ENCODE data around the gene HAND1.

HAND1 gene

DNA sequence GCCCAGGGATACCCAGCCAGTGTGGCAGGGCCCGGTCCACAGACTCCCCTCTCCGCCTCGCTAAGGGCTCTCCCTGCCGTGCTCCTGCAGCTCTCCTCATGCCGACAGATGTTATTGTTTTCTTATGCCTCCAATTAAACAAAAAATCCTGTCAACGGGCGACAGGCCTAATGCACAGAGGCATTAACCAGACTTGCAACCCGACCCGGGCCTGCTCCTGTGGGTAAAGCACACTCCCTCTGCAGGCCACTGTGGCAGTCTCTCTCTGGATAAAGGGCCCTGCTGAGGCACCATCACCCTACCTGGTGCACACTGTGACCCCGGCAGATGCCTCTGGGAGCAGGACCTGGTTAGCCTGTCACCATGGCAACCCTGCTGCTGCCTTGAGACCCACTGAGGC lies 27.5 kb upstream of the HAND1 start:
- TF ChIP-seq ZNF274 (IDR thresholded peaks at IDR 0.05; ENCODE audit: low read depth, low read length) (no peak), YY1 (IDR thresholded peaks at IDR 0.05; ENCODE audit: insufficient read depth, insufficient read length) (no peak), SUZ12 (IDR thresholded peaks at IDR 0.05; ENCODE audit: extremely low read depth, insufficient read depth, insufficient read length) (no peak)

DNA sequence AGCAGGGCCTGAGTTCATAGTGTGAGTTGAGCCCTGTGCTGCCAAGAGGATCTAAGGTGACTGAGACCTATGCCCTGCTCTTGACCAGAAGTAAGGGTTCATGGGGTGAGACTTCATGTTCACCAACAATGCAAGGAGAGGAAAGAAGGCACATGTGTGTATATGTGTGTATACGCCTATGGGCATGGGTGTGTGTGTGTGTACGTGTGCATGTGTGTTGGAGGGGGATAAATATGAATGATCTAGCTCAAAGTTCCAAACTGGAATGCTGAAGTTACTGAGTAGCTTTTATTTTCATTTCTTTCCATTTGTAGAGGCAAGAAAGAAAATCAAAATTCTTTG lies 25.6 kb upstream of the HAND1 start:
- TF ChIP-seq ZNF274 (IDR thresholded peaks at IDR 0.05; ENCODE audit: low read depth, low read length) = no peak
- TF ChIP-seq SUZ12 (IDR thresholded peaks at IDR 0.05; ENCODE audit: extremely low read depth, insufficient read depth, insufficient read length) = no peak
- no peak for TF ChIP-seq YY1 (IDR thresholded peaks at IDR 0.05; ENCODE audit: insufficient read depth, insufficient read length)
- H3K27me3 ChIP-seq (ENCODE audit: insufficient read depth, insufficient read length) = no peaks in the 10 kb centered on the region
- H3K9me3 ChIP-seq (ENCODE audit: insufficient read depth, low read length) = no peaks in the 10 kb centered on the region
- peaks cover 5% of the 10 kb centered on the region for H3K4me1 ChIP-seq (ENCODE audit: insufficient read depth, insufficient read length)
- H3K36me3 ChIP-seq (ENCODE audit: insufficient read depth, insufficient read length, low read length) = no peaks in the 10 kb centered on the region
- no peak overlapping the region for H3K9ac ChIP-seq (ENCODE audit: insufficient read length, low read depth)
- no peak overlapping the region for H3K4me3 ChIP-seq (ENCODE audit: insufficient read length, low read depth)
- no peak for DNase-seq (ENCODE audit: low read depth, low spot score)

More for the DNA sequence above, 27.5 kb upstream of the HAND1 start:
- H3K4me3 ChIP-seq (ENCODE audit: insufficient read length, low read depth) = no peak overlapping the region
- no peak overlapping the region for H3K9ac ChIP-seq (ENCODE audit: insufficient read length, low read depth)
- DNase-seq (ENCODE audit: low read depth, low spot score) = no peak
- peaks cover 7% of the 10 kb centered on the region for H3K4me1 ChIP-seq (ENCODE audit: insufficient read depth, insufficient read length)
- no peaks in the 10 kb centered on the region for H3K27me3 ChIP-seq (ENCODE audit: insufficient read depth, insufficient read length)
- H3K9me3 ChIP-seq (ENCODE audit: insufficient read depth, low read length) = no peaks in the 10 kb centered on the region
- no peaks in the 10 kb centered on the region for H3K36me3 ChIP-seq (ENCODE audit: insufficient read depth, insufficient read length, low read length)

DNA sequence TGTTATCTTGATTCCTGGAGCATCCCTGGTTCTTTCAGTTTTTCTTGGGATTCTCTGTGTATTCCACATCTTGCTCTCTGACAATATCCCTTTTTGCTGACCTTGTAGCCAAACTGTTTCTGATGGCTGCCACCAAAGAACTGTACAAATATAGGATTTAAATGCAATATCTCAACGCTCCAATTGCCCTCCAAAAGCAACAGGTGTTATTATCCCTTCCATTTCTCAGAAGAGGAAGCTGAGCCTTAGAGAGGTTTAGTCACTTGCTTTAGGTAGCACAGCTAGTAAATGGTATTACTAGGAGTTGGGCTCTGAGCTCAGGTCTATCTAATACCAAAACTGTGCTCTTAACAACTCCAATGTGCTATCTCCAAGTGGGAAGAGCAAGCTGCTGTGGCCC lies 24.2 kb upstream of the HAND1 start:
- Histone ChIP-seq H3K9ac (ENCODE audit: insufficient read length, low read depth) (no peak overlapping the region), H3K4me3 (ENCODE audit: insufficient read length, low read depth) (no peak overlapping the region), H3K9me3 (ENCODE audit: insufficient read depth, low read length) (no peaks in the 10 kb centered on the region), H3K36me3 (ENCODE audit: insufficient read depth, insufficient read length, low read length) (no peaks in the 10 kb centered on the region), H3K4me1 (ENCODE audit: insufficient read depth, insufficient read length) (peaks cover 5% of the 10 kb centered on the region), H3K27me3 (ENCODE audit: insufficient read depth, insufficient read length) (no peaks in the 10 kb centered on the region)
- DNase-seq (ENCODE audit: low read depth, low spot score) = no peak
- TF ChIP-seq SUZ12 (IDR thresholded peaks at IDR 0.05; ENCODE audit: extremely low read depth, insufficient read depth, insufficient read length) = no peak

DNA sequence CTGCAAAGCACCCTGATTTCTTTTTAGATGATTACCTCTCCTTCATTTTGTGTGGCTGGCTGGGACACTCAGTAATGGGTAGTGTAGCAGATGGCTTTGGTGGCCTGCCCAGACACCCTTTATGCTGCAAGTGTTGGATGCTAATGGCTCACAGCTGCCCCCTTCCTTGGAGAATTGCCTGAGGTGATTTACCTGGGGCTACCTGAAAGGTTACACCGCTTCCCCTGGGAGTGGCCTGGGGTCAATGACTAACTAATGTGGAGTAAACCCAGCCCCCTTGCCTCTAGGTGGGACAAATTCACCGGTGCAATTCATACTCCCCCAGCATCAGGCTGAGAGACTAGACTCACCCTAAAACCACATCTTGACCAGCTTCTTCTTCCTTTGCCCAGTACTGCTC lies 23.5 kb upstream of the HAND1 start:
- DNase-seq (ENCODE audit: low read depth, low spot score) = no peak
- H3K4me3 ChIP-seq (ENCODE audit: insufficient read length, low read depth) = no peak overlapping the region
- H3K9me3 ChIP-seq (ENCODE audit: insufficient read depth, low read length) = no peaks in the 10 kb centered on the region
- H3K36me3 ChIP-seq (ENCODE audit: insufficient read depth, insufficient read length, low read length) = no peaks in the 10 kb centered on the region
- peaks cover 5% of the 10 kb centered on the region for H3K4me1 ChIP-seq (ENCODE audit: insufficient read depth, insufficient read length)
- no peak overlapping the region for H3K9ac ChIP-seq (ENCODE audit: insufficient read length, low read depth)
- no peak for TF ChIP-seq ZNF274 (IDR thresholded peaks at IDR 0.05; ENCODE audit: low read depth, low read length)
- TF ChIP-seq SUZ12 (IDR thresholded peaks at IDR 0.05; ENCODE audit: extremely low read depth, insufficient read depth, insufficient read length) = no peak
- TF ChIP-seq YY1 (IDR thresholded peaks at IDR 0.05; ENCODE audit: insufficient read depth, insufficient read length) = no peak
- no peaks in the 10 kb centered on the region for H3K27me3 ChIP-seq (ENCODE audit: insufficient read depth, insufficient read length)

DNA sequence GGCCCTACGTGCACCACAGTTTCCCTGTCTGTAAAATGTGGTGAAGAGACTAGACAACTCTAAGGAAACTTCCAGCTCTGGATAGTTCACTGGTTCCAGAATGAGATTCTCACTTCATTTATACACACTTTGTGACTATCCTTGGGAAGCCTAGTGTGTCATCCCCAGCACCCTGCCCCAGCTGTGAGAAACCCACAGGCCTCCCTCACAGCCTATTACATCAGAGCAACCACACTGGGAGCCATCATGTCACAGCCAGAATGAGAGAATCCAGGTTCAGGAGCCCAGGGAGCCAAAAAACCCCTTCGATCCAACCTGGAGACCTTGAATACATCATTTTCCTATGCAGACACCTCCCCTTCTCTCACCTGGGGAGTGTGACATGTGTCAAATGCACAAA lies 21.0 kb upstream of the HAND1 start:
- TF ChIP-seq ZNF274 (IDR thresholded peaks at IDR 0.05; ENCODE audit: low read depth, low read length) (no peak), SUZ12 (IDR thresholded peaks at IDR 0.05; ENCODE audit: extremely low read depth, insufficient read depth, insufficient read length) (no peak), YY1 (IDR thresholded peaks at IDR 0.05; ENCODE audit: insufficient read depth, insufficient read length) (no peak)
- no peak for DNase-seq (ENCODE audit: low read depth, low spot score)
- H3K27me3 ChIP-seq (ENCODE audit: insufficient read depth, insufficient read length) = no peaks in the 10 kb centered on the region
- no peaks in the 10 kb centered on the region for H3K4me1 ChIP-seq (ENCODE audit: insufficient read depth, insufficient read length)
- H3K36me3 ChIP-seq (ENCODE audit: insufficient read depth, insufficient read length, low read length) = no peaks in the 10 kb centered on the region
- no peaks in the 10 kb centered on the region for H3K9me3 ChIP-seq (ENCODE audit: insufficient read depth, low read length)
- H3K4me3 ChIP-seq (ENCODE audit: insufficient read length, low read depth) = no peak overlapping the region
- H3K9ac ChIP-seq (ENCODE audit: insufficient read length, low read depth) = no peak overlapping the region

DNA sequence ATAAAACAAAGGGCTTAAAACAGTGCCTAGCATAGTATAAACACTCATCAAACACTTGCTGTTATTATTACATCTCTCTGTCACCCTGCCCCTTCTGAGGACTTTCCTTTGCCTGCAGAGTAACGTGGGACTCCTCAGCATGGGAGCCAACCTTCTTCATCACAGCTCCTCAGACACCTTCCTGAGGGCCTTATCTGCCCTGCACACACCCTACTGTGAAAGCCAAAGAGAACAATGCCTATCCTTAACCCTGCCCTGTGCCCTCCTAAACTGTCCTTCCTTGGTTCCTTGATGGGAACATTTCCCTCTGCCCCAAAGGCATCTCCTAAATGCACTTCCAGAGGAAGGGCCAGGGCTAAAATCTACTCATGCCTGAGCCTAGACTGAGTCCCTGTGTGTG lies 20.6 kb upstream of the HAND1 start:
- no peak for DNase-seq (ENCODE audit: low read depth, low spot score)
- Histone ChIP-seq H3K36me3 (ENCODE audit: insufficient read depth, insufficient read length, low read length) (no peaks in the 10 kb centered on the region), H3K4me1 (ENCODE audit: insufficient read depth, insufficient read length) (no peaks in the 10 kb centered on the region), H3K4me3 (ENCODE audit: insufficient read length, low read depth) (no peak overlapping the region), H3K27me3 (ENCODE audit: insufficient read depth, insufficient read length) (no peaks in the 10 kb centered on the region), H3K9ac (ENCODE audit: insufficient read length, low read depth) (no peak overlapping the region), H3K9me3 (ENCODE audit: insufficient read depth, low read length) (no peaks in the 10 kb centered on the region)
- no peak for TF ChIP-seq YY1 (IDR thresholded peaks at IDR 0.05; ENCODE audit: insufficient read depth, insufficient read length)
- no peak for TF ChIP-seq SUZ12 (IDR thresholded peaks at IDR 0.05; ENCODE audit: extremely low read depth, insufficient read depth, insufficient read length)
- TF ChIP-seq ZNF274 (IDR thresholded peaks at IDR 0.05; ENCODE audit: low read depth, low read length) = no peak

DNA sequence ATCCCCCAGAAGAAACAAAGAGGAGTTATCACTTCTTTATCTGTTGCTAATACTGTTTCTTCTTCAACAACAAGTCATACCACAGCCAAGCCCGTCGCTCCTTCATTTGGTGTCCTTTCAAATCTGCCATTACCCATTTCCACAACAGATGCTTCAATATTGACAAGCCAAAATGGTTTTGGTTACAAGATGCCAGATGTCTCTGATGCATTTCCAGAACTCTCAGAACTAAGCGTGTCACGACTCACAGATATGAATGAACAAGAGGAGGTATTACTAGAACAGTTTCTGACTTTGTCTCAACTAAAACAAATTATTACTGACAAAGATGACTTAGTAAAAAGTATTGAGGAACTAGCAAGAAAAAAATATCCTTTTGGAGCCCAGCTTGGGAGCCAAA lies 16.0 kb upstream of the HAND1 start:
- no peak for DNase-seq (ENCODE audit: low read depth, low spot score)
- no peak for TF ChIP-seq SUZ12 (IDR thresholded peaks at IDR 0.05; ENCODE audit: extremely low read depth, insufficient read depth, insufficient read length)
- TF ChIP-seq YY1 (IDR thresholded peaks at IDR 0.05; ENCODE audit: insufficient read depth, insufficient read length) = no peak
- no peak for TF ChIP-seq ZNF274 (IDR thresholded peaks at IDR 0.05; ENCODE audit: low read depth, low read length)
- Histone ChIP-seq H3K4me3 (ENCODE audit: insufficient read length, low read depth) (no peak overlapping the region), H3K9ac (ENCODE audit: insufficient read length, low read depth) (no peak overlapping the region), H3K4me1 (ENCODE audit: insufficient read depth, insufficient read length) (no peaks in the 10 kb centered on the region), H3K27me3 (ENCODE audit: insufficient read depth, insufficient read length) (no peaks in the 10 kb centered on the region), H3K36me3 (ENCODE audit: insufficient read depth, insufficient read length, low read length) (no peaks in the 10 kb centered on the region), H3K9me3 (ENCODE audit: insufficient read depth, low read length) (no peaks in the 10 kb centered on the region)

DNA sequence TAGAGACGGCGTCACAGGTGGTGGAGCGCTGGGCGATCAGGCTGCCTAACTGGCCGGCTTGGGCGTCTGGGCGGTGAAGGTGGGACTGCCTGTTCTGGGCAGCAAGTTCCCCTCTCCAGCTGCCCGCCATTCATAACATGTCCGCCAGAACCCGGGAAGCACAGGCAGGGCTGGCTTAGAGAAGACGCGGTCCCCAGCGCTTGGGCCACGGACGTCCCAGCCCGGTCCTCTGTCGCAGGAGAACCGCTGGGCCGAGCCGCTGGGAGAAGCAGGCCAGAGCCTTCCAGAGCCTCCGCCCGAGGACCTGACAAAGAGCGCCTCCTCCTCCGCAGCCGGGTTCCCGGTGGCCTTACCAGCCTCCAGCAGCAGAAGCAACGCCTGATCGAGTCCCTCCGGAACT lies 15.2 kb upstream of the HAND1 start:
- no peak for TF ChIP-seq SUZ12 (IDR thresholded peaks at IDR 0.05; ENCODE audit: extremely low read depth, insufficient read depth, insufficient read length)
- no peak for TF ChIP-seq ZNF274 (IDR thresholded peaks at IDR 0.05; ENCODE audit: low read depth, low read length)
- no peak for TF ChIP-seq YY1 (IDR thresholded peaks at IDR 0.05; ENCODE audit: insufficient read depth, insufficient read length)
- Histone ChIP-seq H3K27me3 (ENCODE audit: insufficient read depth, insufficient read length) (no peaks in the 10 kb centered on the region), H3K36me3 (ENCODE audit: insufficient read depth, insufficient read length, low read length) (no peaks in the 10 kb centered on the region), H3K9me3 (ENCODE audit: insufficient read depth, low read length) (no peaks in the 10 kb centered on the region), H3K9ac (ENCODE audit: insufficient read length, low read depth) (no peak overlapping the region), H3K4me3 (ENCODE audit: insufficient read length, low read depth) (no peak overlapping the region), H3K4me1 (ENCODE audit: insufficient read depth, insufficient read length) (no peaks in the 10 kb centered on the region)
- no peak for DNase-seq (ENCODE audit: low read depth, low spot score)

Measured in NT2/D1 (cell line).